C4-2B (cell line): ENCODE data around the gene EID1.

Source experiments
- CTCF ChIP-seq: fragments of 450-650 bp; conservative IDR thresholded peaks from 2 replicates; pipeline ENCODE4 v1.5.1; 2017; ENCODE audit warnings: mild to moderate bottlenecking
- ZFX ChIP-seq: fragments of 450-650 bp; IDR thresholded peaks from 2 replicates; pipeline ENCODE4 v1.6.1; 2017

- TF ChIP-seq CTCF: no peak
- no peak for TF ChIP-seq ZFX
These were observed 15.2 kb upstream of the EID1 start for GRCh38 chr15:48862705-48863104.
